ENCODE results near the gene CMIP. TPM values are rescaled to one million over a fixed set of nuclear protein-coding genes. Genes with fewer than 3 reads are reported as not detected.

The CMIP gene
- total RNA-seq, 1 experiment from 2014 or later, result 68.0 TPM

DNA sequence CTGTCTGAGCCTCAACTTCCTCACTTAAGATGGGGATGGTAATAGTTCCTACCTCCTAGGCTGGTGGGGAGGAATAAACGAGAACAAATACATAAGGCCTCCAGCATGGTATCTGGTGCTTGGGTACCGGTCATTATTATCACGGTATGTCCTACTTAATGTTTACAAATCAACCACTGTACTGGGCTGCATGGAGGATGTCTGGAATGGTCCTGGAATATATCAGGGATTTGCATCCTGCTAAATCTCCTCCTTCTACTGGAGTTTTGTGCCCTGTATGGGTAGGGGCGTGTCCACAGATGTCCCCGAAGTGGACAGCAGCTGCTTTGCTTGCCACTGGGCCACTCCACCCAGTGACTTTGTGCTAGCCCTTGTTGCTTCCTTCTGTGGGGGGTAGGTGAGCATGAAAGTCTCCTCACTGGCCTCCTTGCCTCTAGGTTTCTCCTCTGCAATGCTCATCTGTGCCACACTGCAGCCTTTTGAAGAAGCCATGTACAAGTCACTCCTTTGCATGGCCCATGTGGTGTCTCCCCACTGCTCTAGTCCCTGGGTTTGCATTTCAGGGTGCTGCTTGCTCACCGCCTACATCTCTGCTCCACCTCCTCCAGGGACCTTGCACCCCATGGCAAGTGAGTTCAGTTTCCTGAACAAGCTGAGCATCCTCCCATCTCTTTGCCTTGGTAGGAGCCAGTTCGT lies 2.2 kb upstream of the CMIP start:
- Mint-ChIP-seq H3K27ac (ENCODE audit: unreplicated experiment) (no peak overlapping the region), H3K4me1 (ENCODE audit: low read depth, unreplicated experiment) (peaks cover 26% of the 10 kb centered on the region), H3K36me3 (ENCODE audit: insufficient read depth, unreplicated experiment) (peaks cover 16% of the 10 kb centered on the region), H3K9me3 (ENCODE audit: unreplicated experiment) (no peaks in the 10 kb centered on the region), H3K4me3 (ENCODE audit: unreplicated experiment) (no peak overlapping the region), H3K27me3 (ENCODE audit: insufficient read depth, unreplicated experiment) (no peaks in the 10 kb centered on the region)
- Histone ChIP-seq H3K36me3 (ENCODE audit: control insufficient read depth, insufficient read depth, low read length) (no peaks in the 10 kb centered on the region), H3K4me3 (ENCODE audit: low read depth, low read length) (no peak overlapping the region), H3K4me1 (peaks cover 32% of the 10 kb centered on the region), H3K27me3 (replicated peaks; ENCODE audit: control insufficient read depth, insufficient read depth, low read length) (no peaks in the 10 kb centered on the region), H3K9me3 (no peaks in the 10 kb centered on the region)
- BruUV-seq (replicated peaks), result no TSS peak
- no peak for TF ChIP-seq CTCF (IDR thresholded peaks at IDR 0.05; ENCODE audit: insufficient read depth in 1 of 2, low read depth in 1 of 2, low read length in 1 of 2, severe bottlenecking in 1 of 2, unreplicated experiment in 1 of 2)
- no peak for DNase-seq
- POLR2A ChIA-PET, result no interaction called here
- intact Hi-C loops (cut with micrococcal nuclease; ENCODE audit: unreplicated experiment), result no loop called here
- CTCF ChIA-PET, result no interaction called here

DNA sequence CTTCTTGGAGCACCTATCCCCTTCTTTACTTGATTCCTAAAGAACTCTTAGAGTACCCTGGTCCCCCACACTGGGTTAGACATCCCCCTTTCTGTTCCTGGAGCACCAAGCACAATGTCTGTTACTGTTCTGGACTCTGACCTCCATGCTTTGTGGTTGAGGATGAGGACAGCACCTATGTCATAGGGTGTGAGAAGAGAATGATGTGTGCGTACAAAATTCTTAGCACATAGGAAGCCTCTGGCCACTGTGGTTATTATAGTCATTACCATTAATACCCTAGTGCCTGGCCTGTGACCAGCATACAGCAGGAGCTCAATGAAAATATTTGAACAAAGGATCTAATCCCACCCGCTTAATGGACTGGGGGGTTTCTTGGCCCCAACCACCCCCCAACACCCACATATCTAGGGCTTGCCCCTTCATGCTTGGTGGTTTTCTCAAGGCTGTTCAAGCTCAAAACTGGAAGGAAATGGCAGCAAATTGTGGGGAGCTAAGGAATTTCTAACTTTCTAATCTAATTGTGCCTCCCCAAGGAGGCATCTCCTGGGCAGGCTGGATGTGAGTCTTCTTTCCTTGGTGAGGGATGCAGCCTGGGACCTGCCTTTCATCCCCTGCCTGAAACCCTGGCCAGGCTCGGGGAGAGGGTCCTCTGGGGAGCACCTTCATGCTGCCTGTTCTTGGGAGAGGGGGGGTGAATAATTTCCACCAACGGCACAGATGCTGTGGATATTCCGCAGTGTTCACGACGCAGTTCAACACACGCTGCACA lies 1.5 kb upstream of the CMIP start:
- H3K9me3 ChIP-seq, result no peaks in the 10 kb centered on the region
- CTCF ChIA-PET, result interaction anchor here (0.6 kb wide), 1 partner anchor 31 kb away, joined by 5 read pairs; no protein-coding TSS in a partner anchor
- H3K27ac Mint-ChIP-seq (ENCODE audit: unreplicated experiment), result peak overlapping the region; percentile 93
- intact Hi-C loops (cut with micrococcal nuclease; ENCODE audit: unreplicated experiment), result no loop called here
- no peaks in the 10 kb centered on the region for H3K36me3 ChIP-seq (ENCODE audit: control insufficient read depth, insufficient read depth, low read length)
- H3K4me3 Mint-ChIP-seq (ENCODE audit: unreplicated experiment), result peak overlapping the region; percentile 77
- H3K27me3 ChIP-seq (replicated peaks; ENCODE audit: control insufficient read depth, insufficient read depth, low read length), result no peaks in the 10 kb centered on the region
- no peak overlapping the region for H3K4me3 ChIP-seq (ENCODE audit: low read depth, low read length)
- H3K4me1 ChIP-seq, result peaks cover 40% of the 10 kb centered on the region
- BruUV-seq (replicated peaks), result TSS peak; percentile 70
- no peak for DNase-seq
- H3K9me3 Mint-ChIP-seq (ENCODE audit: unreplicated experiment), result no peaks in the 10 kb centered on the region
- TF ChIP-seq CTCF (IDR thresholded peaks at IDR 0.05; ENCODE audit: insufficient read depth in 1 of 2, low read depth in 1 of 2, low read length in 1 of 2, severe bottlenecking in 1 of 2, unreplicated experiment in 1 of 2), result no peak
- peaks cover 27% of the 10 kb centered on the region for H3K4me1 Mint-ChIP-seq (ENCODE audit: low read depth, unreplicated experiment)
- POLR2A ChIA-PET, result no interaction called here
- H3K27me3 Mint-ChIP-seq (ENCODE audit: insufficient read depth, unreplicated experiment), result no peaks in the 10 kb centered on the region
- peaks cover 22% of the 10 kb centered on the region for H3K36me3 Mint-ChIP-seq (ENCODE audit: insufficient read depth, unreplicated experiment)

GRCh38 chr16:81443688-81444447 lies 740 bp upstream of the CMIP start:
- Mint-ChIP-seq H3K4me1 (ENCODE audit: low read depth, unreplicated experiment) (peaks cover 31% of the 10 kb centered on the region), H3K4me3 (ENCODE audit: unreplicated experiment) (peak overlapping the region; percentile 77), H3K9me3 (ENCODE audit: unreplicated experiment) (no peaks in the 10 kb centered on the region), H3K36me3 (ENCODE audit: insufficient read depth, unreplicated experiment) (peaks cover 25% of the 10 kb centered on the region), H3K27ac (ENCODE audit: unreplicated experiment) (peak overlapping the region; percentile 93), H3K27me3 (ENCODE audit: insufficient read depth, unreplicated experiment) (no peaks in the 10 kb centered on the region)
- Histone ChIP-seq H3K27me3 (replicated peaks; ENCODE audit: control insufficient read depth, insufficient read depth, low read length) (no peaks in the 10 kb centered on the region), H3K4me1 (peaks cover 47% of the 10 kb centered on the region), H3K9me3 (no peaks in the 10 kb centered on the region), H3K4me3 (ENCODE audit: low read depth, low read length) (peak overlapping the region; percentile 62), H3K36me3 (ENCODE audit: control insufficient read depth, insufficient read depth, low read length) (no peaks in the 10 kb centered on the region)
- BruUV-seq (replicated peaks), result no TSS peak
- CTCF ChIA-PET, result interaction anchor here (0.6 kb wide), 1 partner anchor 32 kb away, joined by 5 read pairs; no protein-coding TSS in a partner anchor
- POLR2A ChIA-PET, result interaction anchor here (0.6 kb wide), 1 partner anchor 33 kb away, joined by 7 read pairs; no protein-coding TSS in a partner anchor
- intact Hi-C loops (cut with micrococcal nuclease; ENCODE audit: unreplicated experiment), result no loop called here
- no peak for TF ChIP-seq CTCF (IDR thresholded peaks at IDR 0.05; ENCODE audit: insufficient read depth in 1 of 2, low read depth in 1 of 2, low read length in 1 of 2, severe bottlenecking in 1 of 2, unreplicated experiment in 1 of 2)
- no peak for DNase-seq
